ENCODE data around the gene OCA2. TPM values are rescaled to one million over a fixed set of nuclear protein-coding genes. Genes with fewer than 3 reads are reported as not detected.
"Not testable (repeated sequence)": the region's sequence is repeated elsewhere in the genome, so short reads cannot be mapped to it uniquely, and the experiment has no call there.

Gene OCA2
- total RNA-seq, 2 donors from 2014 or later: not detected

GRCh38 chr15:27851858-27852210 lies 247.3 kb downstream of the OCA2 start:
- no peak for ATAC-seq
- H3K27ac Mint-ChIP-seq: no peak overlapping the region
- DNase-seq (ENCODE audit: low spot score): no peak
- H3K9me3 Mint-ChIP-seq: peaks cover 10% of the 10 kb centered on the region
- no peaks in the 10 kb centered on the region for H3K4me1 Mint-ChIP-seq (ENCODE audit: low read depth in 2 of 2)
- no peaks in the 10 kb centered on the region for H3K27me3 Mint-ChIP-seq
- H3K36me3 Mint-ChIP-seq: no peaks in the 10 kb centered on the region
- no peak overlapping the region for H3K4me3 Mint-ChIP-seq

DNA sequence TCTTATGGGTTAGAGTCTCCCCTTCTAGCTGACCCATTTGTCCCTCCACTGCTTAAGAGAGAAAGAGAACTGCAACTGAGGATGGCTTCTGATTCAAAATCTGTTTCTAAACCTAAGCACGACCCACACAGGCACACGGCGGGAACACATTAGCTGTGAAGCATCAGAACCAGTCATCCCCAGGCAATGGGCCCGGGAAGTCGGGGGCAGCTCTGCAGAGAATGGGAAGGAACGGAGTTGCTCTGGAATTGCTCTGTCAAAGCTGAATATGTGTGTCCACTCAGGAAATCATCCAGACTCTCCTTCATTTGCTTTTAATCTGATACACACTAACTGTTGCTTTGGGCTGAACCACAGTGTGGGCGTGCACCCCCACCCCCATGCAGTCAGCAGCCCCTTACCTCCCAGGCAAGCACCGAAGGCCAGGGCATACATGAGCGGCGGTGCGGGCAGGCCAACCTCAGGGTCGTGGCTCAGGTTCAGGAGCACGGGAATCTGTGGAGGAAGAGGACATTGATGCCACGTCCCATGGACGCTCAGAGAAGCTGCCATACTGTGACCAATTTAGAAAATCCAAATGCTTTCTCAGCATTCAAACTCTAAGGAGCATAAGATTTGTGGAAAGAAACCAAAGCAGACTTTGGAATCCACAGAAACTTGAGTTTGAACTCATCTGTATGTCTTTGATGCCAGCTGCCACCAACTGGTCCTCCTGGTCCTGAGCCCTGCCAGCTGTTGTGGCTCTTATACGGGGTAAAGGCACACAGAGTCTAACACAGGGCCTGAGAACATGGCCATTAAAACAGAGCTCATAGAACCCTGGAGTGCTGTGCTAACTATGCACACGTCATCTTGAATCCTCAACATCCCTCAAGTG lies 247.9 kb downstream of the OCA2 start:
- ATAC-seq: no peak

DNA sequence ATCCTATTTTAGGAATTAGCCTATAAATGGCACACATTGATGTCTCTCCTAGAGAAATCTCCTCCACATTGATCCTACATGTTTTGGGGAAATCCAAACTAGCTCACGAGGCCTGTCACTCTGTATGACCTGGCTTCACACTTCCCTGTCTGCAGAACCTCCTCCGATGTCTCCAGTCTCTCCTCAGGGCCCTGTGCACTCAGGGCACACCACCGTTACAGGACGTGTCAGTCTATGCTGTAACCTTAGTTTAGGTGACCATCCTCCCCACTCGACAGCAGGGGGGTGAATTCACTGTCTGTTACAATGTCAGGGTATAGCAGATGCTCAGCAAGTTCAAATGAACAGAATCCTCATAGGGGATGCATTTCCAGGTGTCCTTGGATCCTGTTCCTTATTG lies 249.1 kb downstream of the OCA2 start:
- H3K9me3 Mint-ChIP-seq: peaks cover 5% of the 10 kb centered on the region
- H3K4me1 Mint-ChIP-seq (ENCODE audit: low read depth in 2 of 2): no peaks in the 10 kb centered on the region
- H3K36me3 Mint-ChIP-seq: no peaks in the 10 kb centered on the region

More for the DNA sequence above, 247.9 kb downstream of the OCA2 start:
- no peaks in the 10 kb centered on the region for H3K27me3 Mint-ChIP-seq
- H3K9me3 Mint-ChIP-seq: peaks cover 10% of the 10 kb centered on the region
- no peak for DNase-seq (ENCODE audit: low spot score)
- no peaks in the 10 kb centered on the region for H3K4me1 Mint-ChIP-seq (ENCODE audit: low read depth in 2 of 2)
- no peak overlapping the region for H3K27ac Mint-ChIP-seq
- H3K4me3 Mint-ChIP-seq: no peak overlapping the region
- no peaks in the 10 kb centered on the region for H3K36me3 Mint-ChIP-seq

GRCh38 chr15:27848936-27849335 lies 250.2 kb downstream of the OCA2 start:
- H3K4me1 Mint-ChIP-seq (ENCODE audit: low read depth in 2 of 2); ATAC-seq; H3K4me3 Mint-ChIP-seq; DNase-seq (ENCODE audit: low spot score); H3K9me3 Mint-ChIP-seq; H3K27me3 Mint-ChIP-seq; H3K36me3 Mint-ChIP-seq; H3K27ac Mint-ChIP-seq: not testable (repeated sequence)

More for the DNA sequence above, 249.1 kb downstream of the OCA2 start:
- Mint-ChIP-seq H3K27me3 (no peaks in the 10 kb centered on the region), H3K27ac (no peak overlapping the region), H3K4me3 (no peak overlapping the region)
- ATAC-seq (no peak), DNase-seq (ENCODE audit: low spot score) (no peak)

DNA sequence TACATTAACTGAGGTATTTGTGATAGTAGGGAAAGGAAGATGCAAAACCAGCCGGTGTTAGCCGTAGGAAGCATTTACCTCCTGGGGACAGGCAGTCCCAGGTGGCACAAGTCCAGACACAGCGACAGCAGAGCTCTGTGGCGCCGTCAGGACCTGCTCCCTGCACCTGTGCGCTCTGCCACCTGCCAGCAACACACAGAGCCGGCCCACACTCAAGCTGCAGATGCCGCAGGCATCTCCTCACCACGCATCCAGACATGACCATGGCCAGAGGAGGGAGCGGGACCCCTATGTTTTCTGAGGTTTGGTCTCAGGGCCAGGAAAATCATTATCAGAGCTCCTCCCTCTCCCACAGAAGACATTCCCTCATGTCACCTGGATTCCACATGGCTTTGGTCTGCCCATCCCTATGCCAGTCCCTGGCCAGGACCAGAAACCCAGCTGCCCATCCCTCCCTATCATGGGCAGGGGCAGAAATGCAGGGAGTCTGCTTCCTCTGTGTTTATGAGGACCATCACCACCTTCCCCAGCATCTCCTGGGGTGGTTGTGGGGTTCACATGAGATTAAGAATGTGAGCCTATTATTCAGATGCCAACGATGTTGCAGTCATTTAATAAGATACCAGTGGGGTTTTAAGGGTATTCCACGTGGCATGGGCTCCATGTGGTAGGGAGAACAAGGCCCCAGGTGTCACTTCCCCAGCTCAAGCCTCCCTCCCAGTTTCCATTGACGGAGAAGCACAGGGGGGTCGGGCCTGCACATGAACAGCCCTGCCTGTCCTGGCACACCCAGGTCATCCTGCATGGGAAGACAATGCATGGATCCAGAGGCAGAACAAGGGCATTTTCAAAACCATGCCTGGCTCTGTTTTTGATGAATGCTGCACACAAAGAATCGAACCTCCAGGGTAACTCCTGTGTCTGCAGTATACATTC lies 251.1 kb downstream of the OCA2 start:
- no peak overlapping the region for H3K27ac Mint-ChIP-seq
- H3K36me3 Mint-ChIP-seq: no peaks in the 10 kb centered on the region
- no peaks in the 10 kb centered on the region for H3K27me3 Mint-ChIP-seq
- ATAC-seq (no peak), DNase-seq (ENCODE audit: low spot score) (no peak)
- H3K9me3 Mint-ChIP-seq: peaks cover 4% of the 10 kb centered on the region
- H3K4me3 Mint-ChIP-seq: no peak overlapping the region
- no peaks in the 10 kb centered on the region for H3K4me1 Mint-ChIP-seq (ENCODE audit: low read depth in 2 of 2)

DNA sequence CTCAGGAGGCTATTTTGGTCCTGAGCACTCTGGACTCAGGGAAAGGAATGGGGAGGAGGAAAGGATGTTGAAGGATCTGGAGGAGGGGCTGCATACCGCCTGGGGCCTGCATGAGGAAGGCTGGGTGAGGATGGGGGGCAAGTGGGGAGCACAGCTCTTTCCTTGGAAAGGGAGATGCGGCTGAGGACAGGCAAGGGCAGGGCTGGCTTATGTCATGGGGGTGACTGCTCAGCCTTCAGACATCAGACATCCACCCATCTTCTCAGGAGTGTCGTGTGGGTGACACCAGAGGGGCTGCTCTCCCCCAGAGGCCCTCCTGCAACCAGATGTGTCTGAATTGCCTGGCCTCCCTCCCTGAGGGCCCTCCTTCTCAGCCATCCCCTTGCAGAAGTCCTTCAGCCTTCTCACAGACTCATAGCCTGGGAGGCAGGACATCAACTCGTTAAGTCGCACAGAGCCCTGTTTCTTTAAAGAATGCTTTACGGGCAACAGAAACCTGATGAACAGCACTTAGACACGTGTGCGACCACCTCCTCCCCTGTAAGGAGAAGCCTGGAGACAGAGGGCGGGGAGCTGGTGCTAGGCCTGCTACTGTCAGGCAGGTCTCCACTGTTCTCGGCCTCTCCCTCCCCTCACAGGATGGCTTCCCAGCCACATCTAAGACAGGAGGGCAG lies 252.3 kb downstream of the OCA2 start:
- no peaks in the 10 kb centered on the region for H3K27me3 Mint-ChIP-seq
- H3K4me1 Mint-ChIP-seq (ENCODE audit: low read depth in 2 of 2): no peaks in the 10 kb centered on the region
- peaks cover 4% of the 10 kb centered on the region for H3K9me3 Mint-ChIP-seq
- no peak for DNase-seq (ENCODE audit: low spot score)
- H3K36me3 Mint-ChIP-seq: no peaks in the 10 kb centered on the region
- H3K4me3 Mint-ChIP-seq: no peak overlapping the region
- no peak for ATAC-seq
- H3K27ac Mint-ChIP-seq: no peak overlapping the region

DNA sequence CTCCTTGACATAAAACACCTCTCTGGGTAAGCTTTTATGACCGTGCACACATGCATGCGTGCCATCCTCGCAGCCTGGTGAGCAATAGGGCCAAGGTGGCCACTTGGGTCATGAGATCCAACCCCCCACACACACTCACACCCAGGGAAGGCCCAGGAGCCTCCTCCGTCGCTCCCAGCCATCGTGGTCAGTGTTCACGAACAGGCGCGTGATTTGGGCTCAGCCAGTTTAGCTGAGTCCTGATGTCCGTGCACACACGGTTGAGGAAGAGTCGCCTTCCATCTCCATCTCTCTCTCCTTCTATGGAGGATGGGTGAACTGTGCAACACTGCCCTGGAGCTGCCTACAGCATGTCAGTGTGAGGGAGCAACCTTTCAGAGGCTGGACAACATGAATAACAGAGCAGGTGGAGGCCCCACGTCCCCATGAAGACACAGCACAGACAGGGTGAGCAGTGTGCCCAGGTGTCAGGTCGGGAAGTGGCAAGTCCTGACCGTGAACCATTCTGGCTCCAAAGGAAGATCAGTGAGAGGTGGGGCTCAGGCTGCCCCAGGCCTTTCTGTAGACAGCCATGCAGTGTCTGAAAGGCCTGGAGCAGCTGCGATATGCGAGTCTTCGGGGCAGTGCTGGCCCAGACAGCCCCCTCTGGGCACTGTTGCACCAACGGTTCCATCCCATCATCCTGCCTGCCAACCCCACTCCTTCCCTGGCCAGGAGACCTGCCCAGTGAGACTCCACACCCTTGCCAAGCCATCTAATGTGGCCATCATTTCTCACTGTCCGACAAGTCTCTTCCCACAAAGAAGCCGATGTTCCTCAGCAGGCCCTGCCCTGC lies 253.4 kb downstream of the OCA2 start:
- DNase-seq (ENCODE audit: low spot score): no peak
- no peak for ATAC-seq
- Mint-ChIP-seq H3K4me3 (no peak overlapping the region), H3K27ac (no peak overlapping the region), H3K27me3 (no peaks in the 10 kb centered on the region), H3K36me3 (no peaks in the 10 kb centered on the region), H3K4me1 (ENCODE audit: low read depth in 2 of 2) (no peaks in the 10 kb centered on the region), H3K9me3 (peaks cover 4% of the 10 kb centered on the region)

GRCh38 chr15:27844018-27844666 lies 255.0 kb downstream of the OCA2 start:
- Mint-ChIP-seq H3K4me1 (ENCODE audit: low read depth in 2 of 2) (no peaks in the 10 kb centered on the region), H3K36me3 (no peaks in the 10 kb centered on the region), H3K9me3 (peaks cover 2% of the 10 kb centered on the region), H3K27ac (no peak overlapping the region), H3K27me3 (no peaks in the 10 kb centered on the region), H3K4me3 (no peak overlapping the region)
- no peak for ATAC-seq
- no peak for DNase-seq (ENCODE audit: low spot score)

DNA sequence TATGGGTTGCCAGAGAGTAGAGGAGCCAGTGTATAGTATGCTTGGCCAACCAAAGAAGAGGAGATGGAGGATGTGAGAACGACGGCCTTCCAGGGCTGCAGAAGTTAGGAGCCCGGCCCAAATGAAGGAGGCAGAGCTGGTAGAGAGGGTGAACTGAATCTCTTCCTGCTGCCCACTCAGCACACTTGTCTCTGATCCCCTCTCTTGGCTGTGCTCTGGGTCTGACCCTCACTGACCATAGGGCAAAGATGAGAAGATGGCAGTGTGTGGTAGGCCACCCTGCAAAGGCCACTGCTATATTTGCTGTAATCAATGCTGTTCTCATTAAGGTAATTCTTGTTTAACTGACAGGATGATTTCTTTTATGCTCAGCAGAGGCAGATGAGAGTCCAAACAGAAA lies 256.0 kb downstream of the OCA2 start:
- Mint-ChIP-seq H3K27ac (no peak overlapping the region), H3K36me3 (no peaks in the 10 kb centered on the region), H3K9me3 (no peaks in the 10 kb centered on the region), H3K27me3 (peaks cover 0 to 7% of the 10 kb centered on the region in 2 donors), H3K4me1 (ENCODE audit: low read depth in 2 of 2) (no peaks in the 10 kb centered on the region), H3K4me3 (no peak overlapping the region)
- ATAC-seq (no peak), DNase-seq (ENCODE audit: low spot score) (no peak)

- H3K27me3 Mint-ChIP-seq: peaks cover 3 to 12% of the 10 kb centered on the region in 2 donors
- H3K27ac Mint-ChIP-seq: no peak overlapping the region
- H3K4me1 Mint-ChIP-seq (ENCODE audit: low read depth in 2 of 2): no peaks in the 10 kb centered on the region
- no peaks in the 10 kb centered on the region for H3K9me3 Mint-ChIP-seq
- DNase-seq (ENCODE audit: low spot score) (no peak), ATAC-seq (no peak)
- no peaks in the 10 kb centered on the region for H3K36me3 Mint-ChIP-seq
- H3K4me3 Mint-ChIP-seq: no peak overlapping the region
These were observed 256.6 kb downstream of the OCA2 start for GRCh38 chr15:27842526-27842925.

DNA sequence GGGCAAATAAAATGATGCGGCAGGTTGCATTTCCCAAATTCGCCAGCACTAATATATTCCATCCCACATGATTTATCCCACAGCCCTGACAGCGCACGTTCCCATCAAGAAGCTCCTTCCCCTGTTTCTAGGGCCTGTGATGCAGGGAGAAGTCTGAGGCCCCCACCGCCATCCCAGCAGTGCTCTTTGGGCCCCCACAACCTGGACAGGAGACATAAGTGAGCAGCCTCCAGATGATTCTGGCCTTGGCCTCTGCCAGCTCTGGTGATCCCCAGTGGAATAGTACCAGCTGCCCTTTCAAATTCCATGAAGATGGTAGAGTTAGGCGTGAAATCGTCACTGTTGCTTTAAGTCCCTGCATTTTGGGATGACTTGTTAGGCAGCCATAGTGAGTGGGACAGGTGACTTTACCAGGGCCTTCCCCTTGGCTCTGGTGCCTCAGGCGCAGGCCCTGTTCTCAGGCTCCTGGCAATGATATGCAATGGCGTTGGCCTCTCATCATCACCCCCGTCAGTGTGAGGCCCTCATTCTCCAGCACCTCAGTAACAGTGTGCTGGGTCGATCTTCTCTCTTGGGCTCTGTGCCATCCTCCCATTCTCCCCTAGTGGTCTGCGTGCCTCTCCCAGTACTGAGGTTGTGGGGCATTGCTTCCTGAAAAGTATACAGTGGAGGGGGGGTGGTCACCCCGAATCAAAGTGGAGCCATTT lies 263.7 kb downstream of the OCA2 start:
- H3K27me3 Mint-ChIP-seq: peaks cover 8 to 17% of the 10 kb centered on the region in 2 donors
- DNase-seq (ENCODE audit: low spot score) (no peak), ATAC-seq (no peak)
- H3K4me1 Mint-ChIP-seq (ENCODE audit: low read depth in 2 of 2): no peaks in the 10 kb centered on the region
- no peak overlapping the region for H3K4me3 Mint-ChIP-seq
- H3K9me3 Mint-ChIP-seq: peaks cover 2% of the 10 kb centered on the region
- no peaks in the 10 kb centered on the region for H3K36me3 Mint-ChIP-seq
- no peak overlapping the region for H3K27ac Mint-ChIP-seq

DNA sequence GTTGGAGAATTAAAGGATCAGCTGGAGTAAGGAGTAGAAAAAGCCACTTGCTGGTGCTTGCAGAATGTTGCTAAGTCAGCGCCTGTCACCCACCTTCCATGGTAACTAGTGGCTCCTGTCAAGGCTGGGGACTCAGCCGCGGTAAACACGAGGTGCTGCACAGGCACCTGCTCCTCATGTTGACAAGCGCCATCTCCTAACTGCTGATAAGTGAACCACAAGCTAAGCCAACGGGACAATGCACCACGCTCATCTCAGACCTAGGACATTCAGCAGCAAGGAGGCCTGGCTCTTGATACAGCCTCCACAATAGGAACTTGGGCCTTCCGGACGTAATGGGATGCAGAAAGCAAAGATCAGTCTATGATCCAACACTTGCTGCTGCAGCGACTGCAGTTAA lies 264.4 kb downstream of the OCA2 start:
- Mint-ChIP-seq H3K27me3 (peaks cover 8 to 17% of the 10 kb centered on the region in 2 donors), H3K4me3 (no peak overlapping the region), H3K9me3 (peaks cover 2% of the 10 kb centered on the region), H3K4me1 (ENCODE audit: low read depth in 2 of 2) (no peaks in the 10 kb centered on the region), H3K27ac (no peak overlapping the region), H3K36me3 (no peaks in the 10 kb centered on the region)
- DNase-seq (ENCODE audit: low spot score) (no peak), ATAC-seq (no peak)

All from natural killer cell treated with Interleukin-12 subunit alpha and Interleukin-12 subunit beta and Interleukin-15 and Interleukin-18, amount 100 ng/mL, for 72 hours (primary cell).